Measurements from ENCODE around the gene FLNB.
"Not testable (repeated sequence)": the region's sequence is repeated elsewhere in the genome, so short reads cannot be mapped to it uniquely, and the experiment has no call there.

Gene FLNB

GRCh38 chr3:58188921-58189451, 180.8 kb downstream of the FLNB start:
- DNase-seq, result no peak

GRCh38 chr3:58189691-58190090, 181.5 kb downstream of the FLNB start:
- DNase-seq, result no peak

GRCh38 chr3:58190291-58190690, 182.1 kb downstream of the FLNB start:
- DNase-seq, result no peak

DNA sequence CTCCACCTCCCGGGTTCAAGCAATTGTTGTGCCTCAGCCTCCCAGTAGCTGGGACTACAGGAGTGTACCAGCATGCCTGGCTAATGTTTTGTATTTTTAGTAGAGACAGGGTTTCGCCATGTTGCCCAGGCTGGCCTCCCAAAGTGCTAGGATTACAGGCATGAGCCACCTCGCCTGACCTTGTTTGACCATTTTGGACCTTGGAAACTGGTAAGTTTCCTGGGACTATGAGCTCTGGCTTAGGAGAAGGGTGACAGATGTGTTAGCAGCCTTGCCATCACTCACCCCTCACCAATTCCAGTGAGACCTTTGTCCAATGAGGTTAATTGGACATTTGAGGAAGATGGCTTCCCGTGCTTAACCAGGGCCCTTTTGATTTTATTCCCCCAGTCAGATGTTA, 182.7 kb downstream of the FLNB start:
- DNase-seq, result no peak

- no peak for DNase-seq
Measured at GRCh38 chr3:58191361-58191991, 183.3 kb downstream of the FLNB start.

DNA sequence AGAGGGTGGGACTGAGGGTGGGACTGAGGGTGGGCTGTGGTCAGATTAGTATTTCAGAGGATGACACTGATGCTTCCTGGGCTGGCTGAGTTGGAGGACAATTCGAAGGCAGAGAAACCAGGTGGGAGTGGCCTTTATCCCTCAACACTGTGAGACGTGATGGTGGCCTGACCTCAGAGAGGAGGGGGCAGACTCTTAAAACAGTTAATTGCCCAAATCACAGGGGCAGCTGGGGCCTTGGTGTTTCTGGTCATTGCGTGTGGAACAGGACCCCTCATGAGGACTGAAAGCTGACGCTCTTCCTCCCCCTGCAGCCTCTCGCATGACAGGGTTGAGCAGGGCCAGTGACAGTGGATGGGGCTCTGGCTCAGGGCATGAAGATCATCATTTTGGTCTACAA, 183.8 kb downstream of the FLNB start:
- DNase-seq, result no peak

DNA sequence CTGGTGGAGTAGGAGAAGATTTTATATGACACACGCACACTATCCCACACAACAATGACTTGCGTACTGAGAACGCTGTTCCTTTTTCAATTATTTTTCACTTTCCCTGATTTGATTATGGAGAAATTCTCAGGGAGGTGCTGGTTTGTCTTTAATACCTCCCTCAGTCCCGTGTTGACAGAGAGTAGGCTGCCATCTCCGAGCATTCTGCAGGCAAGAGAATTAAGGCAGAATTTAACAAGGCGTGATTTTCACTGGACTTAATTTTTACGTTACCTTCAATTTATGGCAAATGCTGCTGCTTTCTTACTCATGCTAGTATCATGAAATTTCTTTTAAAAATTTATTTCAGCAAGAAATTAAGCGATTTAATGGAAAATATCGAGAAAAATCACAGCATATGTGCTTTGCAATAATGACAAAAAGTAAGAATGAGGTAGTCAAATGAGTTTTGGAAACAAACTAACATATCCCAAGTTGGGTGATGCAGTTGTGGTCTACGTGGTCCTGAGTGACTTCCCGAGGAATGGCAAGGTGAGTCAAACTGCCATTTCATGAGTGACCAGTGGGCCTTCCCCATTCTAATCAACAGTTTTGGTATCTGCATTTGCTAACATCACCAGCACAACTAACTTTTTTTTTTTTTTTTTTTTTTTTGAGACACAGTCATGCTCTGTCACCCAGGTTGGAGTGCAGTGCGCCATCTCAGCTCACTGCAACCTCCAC, 185.6 kb downstream of the FLNB start:
- no peak for DNase-seq

- no peak for DNase-seq
Measured at GRCh38 chr3:58197588-58197987, 189.4 kb downstream of the FLNB start.

DNA sequence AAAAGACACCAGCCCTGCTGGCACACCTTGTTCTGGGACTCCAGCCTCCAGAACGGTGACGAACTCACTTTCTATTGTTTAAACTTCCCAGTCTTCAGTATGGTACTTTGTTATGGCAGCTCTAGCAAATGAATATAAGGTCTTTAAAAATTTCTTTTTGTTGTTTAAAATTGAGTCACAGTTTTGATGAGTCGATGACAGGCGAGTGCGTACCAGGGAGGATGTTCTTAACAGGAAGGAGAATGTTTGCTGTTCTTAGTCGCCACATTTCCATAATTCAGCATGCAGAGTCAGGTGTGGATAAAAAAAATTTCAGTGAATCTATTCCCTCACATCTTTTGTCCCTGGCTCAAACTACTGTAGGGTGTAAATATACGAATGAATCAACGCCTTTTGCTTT, 190.1 kb downstream of the FLNB start:
- DNase-seq, result no peak

GRCh38 chr3:58198804-58199203, 190.6 kb downstream of the FLNB start:
- no peak for DNase-seq

DNA sequence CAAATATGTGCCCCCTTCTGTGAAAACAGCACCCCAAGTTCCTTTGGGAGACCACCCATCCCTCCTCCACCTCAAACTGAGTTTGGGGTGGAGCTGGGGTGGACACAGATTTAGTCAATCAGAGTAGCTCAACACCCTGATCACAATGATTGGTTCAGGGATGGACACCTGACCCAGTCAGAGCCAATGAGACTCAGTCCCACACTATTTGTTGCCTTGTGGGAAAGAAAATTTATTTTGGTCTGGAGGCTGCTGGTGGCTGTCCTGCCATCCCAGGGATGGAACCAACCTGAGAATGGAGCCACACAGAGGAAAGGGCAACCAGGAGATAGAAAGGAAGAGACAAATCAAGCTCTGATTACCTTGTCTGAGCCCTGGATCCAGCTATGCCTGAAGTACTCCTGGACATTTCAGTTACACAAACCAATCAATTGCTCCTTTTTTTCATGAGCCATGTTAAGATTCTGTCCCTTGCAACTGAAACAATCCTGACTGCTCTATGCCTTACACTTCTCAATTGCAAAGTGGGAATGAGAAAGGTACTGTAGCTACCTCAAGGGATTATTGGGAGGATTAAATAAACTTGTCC, 192.0 kb downstream of the FLNB start:
- no peak for DNase-seq

DNA sequence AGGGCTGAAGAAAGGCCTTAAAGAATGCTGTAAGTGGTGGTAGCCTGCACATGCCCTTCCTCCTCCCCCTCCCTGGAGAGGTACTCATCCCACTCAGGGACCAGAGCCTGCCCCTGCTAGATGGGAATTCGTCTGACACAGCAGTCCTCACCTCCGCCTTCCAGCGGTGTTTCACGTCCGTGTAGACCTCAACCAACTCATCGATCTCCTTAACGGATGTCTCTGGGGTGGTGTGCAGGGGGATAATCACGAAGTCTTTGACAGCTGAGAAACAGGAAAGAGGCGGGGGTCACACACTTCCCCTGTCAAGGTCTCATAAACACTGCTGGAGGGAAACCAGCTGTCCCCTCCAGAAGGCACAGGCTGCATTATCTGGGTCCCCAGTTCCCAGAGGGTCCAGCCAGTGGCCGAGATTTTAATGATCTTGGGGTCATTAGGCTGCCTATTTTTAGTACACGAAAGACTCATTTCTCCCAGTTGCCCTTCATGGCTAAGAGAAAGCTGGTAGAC, 192.7 kb downstream of the FLNB start:
- DNase-seq, result no peak

- not testable (repeated sequence) for DNase-seq
Measured at GRCh38 chr3:58201451-58201850, 193.2 kb downstream of the FLNB start.

- no peak for DNase-seq
Measured at GRCh38 chr3:58202917-58203360, 194.7 kb downstream of the FLNB start.

DNA sequence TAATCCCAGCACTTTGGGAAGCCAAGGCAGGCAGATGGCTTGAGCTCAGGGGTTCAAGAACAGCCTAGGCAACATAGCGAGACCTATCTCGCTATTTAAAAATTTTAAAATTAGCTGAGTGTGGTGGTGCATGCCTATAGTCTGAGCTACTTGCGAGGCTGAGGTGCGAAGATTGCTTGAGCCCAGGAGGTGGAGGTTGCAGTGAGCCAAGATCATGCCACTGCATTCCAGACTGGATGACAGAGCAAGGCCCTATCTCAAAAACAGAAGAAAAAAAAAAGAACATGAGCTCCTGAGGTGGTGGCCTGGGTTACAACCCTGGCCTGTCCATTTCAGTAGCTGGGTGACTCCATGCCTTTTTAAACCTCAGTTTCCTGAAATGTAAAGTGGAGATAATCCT, 195.3 kb downstream of the FLNB start:
- no peak for DNase-seq

- no peak for DNase-seq
Measured at GRCh38 chr3:58204720-58205119, 196.5 kb downstream of the FLNB start.

DNA sequence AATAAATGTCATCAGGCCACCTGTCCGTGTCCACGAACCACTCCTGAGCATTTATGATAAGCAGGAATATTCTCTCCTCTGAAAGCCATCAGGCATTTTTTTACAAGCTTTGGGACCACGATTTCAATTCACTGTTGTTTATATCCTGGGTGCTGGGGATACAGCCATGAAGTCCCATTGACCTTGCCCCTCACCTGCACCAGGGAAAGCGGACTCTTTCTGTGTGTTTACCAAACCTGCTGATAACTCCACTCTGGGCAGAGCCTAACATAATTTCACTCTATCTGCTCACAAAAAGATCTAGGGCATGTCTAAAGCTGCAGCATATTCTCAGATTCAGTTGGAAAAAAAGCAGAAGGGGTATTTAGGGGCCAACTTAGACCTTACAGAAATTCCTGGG, 197.8 kb downstream of the FLNB start:
- DNase-seq, result no peak

DNA sequence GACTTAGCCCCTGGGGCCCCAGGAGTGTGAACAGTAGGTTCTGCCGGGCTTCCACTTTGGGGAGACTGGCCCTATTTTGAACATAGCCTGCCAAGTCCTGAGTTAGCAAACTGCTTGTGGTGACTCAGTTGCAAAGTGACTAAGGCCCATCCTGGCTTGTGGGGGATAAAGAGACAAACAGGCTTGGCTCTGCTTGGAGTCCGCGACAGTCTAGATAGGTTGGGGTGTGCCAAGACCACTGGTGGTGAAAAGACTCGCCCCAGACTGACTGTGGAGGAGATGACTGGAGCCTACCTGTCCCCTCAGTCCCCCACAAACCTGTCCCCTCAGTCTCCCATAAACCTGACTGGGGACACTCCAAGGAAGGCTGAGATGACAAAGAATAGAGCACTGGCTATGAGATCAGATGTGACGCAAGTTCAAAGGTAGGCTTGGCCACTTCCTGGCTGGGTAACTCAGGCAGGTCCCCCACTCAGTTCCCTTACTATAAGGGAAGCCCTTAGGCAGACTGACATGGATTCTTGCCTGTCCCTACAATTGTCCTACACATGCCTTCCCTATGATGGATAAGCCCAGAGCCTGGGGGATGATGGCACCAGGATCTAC, 198.3 kb downstream of the FLNB start:
- DNase-seq, result peak in 1 of 2 donors; percentile 11

DNA sequence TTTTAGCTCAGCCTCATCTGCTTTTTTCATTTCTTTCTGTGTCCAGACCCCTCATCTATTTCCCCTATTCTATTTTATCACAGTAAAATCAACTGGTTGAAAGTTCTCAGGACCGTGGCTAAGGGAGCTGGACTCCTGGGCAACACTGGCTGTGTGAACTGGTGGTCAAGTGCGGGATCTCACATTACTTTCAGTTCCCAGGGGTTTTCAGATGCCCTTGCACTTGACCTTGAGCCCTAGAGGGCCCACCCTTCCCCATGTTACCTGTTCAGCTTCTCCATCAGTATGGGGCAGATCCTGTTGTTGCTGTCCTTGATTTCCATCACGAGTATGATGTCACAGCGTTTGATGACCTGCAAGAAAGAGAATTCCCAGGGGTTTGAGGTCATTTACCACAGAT, 199.7 kb downstream of the FLNB start:
- no peak for DNase-seq

- DNase-seq, result no peak
Measured at GRCh38 chr3:58209933-58210332, 201.7 kb downstream of the FLNB start.

- DNase-seq, result no peak
Measured at GRCh38 chr3:58210761-58211460, 202.7 kb downstream of the FLNB start, which contains the start of gene DNASE1L3. Gene DNASE1L3 (minus strand): TSS chr3:58210972. CDS start chr3:58210906, 66 bp downstream.

- DNase-seq, result no peak
Measured at GRCh38 chr3:58214484-58215316, 206.5 kb downstream of the FLNB start.

All from activated CD4-positive, alpha-beta T cell treated with anti-CD3 and anti-CD28 coated beads for 4 hours (primary cell).